ENCODE results near the gene CIDEB. TPM values are rescaled to one million over a fixed set of nuclear protein-coding genes. Genes with fewer than 3 reads are reported as not detected.
A peak's percentile ranks its signal among the peaks of the same experiment; 100 is the strongest.

Gene CIDEB
- total and polyA plus RNA-seq, 9 of the 15 experiments (the other 6 are each of a cell fraction or from before 2014, with no cell fraction given) = 0.03 to 0.35 (median 0.09) TPM; not detected in 3

DNA sequence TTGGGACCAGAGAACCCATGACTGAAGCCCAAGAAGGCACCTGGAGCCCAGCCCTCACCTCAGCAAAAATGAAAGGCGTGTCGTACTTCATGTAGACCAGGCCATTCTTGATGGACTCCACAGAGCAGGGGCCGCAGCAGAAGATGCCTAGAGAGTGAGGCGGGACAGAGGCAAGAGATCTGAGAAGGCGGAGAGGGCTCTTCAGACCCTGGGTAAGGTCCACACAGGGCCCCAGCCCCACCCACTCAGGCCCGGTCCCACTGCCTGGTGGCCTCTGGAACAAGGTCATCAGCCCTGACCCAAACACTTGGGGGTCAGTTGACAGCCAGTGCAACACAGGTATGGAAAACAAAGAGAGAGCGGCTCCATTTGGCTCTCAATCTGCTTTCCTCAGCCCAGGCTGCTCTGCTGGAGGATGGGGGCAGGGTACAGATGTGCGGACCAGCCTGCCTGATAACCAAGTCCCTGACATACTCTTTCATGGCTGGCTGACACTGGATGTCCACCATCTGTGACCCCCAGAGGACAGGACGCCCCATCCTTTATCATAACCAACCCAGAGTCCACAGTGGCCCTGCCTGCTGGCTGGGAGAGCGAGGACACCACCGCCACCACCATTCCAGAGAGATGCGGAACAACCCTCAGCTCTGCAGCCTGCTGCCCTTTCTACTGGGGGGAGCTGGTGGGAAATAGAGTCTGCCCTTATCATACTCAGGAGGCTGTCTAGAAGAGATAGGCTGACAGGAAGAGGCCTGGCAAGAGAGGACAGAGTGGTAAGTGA, 51.7 kb downstream of the CIDEB start (continued):
- TF ChIP-seq, protein P1, sequence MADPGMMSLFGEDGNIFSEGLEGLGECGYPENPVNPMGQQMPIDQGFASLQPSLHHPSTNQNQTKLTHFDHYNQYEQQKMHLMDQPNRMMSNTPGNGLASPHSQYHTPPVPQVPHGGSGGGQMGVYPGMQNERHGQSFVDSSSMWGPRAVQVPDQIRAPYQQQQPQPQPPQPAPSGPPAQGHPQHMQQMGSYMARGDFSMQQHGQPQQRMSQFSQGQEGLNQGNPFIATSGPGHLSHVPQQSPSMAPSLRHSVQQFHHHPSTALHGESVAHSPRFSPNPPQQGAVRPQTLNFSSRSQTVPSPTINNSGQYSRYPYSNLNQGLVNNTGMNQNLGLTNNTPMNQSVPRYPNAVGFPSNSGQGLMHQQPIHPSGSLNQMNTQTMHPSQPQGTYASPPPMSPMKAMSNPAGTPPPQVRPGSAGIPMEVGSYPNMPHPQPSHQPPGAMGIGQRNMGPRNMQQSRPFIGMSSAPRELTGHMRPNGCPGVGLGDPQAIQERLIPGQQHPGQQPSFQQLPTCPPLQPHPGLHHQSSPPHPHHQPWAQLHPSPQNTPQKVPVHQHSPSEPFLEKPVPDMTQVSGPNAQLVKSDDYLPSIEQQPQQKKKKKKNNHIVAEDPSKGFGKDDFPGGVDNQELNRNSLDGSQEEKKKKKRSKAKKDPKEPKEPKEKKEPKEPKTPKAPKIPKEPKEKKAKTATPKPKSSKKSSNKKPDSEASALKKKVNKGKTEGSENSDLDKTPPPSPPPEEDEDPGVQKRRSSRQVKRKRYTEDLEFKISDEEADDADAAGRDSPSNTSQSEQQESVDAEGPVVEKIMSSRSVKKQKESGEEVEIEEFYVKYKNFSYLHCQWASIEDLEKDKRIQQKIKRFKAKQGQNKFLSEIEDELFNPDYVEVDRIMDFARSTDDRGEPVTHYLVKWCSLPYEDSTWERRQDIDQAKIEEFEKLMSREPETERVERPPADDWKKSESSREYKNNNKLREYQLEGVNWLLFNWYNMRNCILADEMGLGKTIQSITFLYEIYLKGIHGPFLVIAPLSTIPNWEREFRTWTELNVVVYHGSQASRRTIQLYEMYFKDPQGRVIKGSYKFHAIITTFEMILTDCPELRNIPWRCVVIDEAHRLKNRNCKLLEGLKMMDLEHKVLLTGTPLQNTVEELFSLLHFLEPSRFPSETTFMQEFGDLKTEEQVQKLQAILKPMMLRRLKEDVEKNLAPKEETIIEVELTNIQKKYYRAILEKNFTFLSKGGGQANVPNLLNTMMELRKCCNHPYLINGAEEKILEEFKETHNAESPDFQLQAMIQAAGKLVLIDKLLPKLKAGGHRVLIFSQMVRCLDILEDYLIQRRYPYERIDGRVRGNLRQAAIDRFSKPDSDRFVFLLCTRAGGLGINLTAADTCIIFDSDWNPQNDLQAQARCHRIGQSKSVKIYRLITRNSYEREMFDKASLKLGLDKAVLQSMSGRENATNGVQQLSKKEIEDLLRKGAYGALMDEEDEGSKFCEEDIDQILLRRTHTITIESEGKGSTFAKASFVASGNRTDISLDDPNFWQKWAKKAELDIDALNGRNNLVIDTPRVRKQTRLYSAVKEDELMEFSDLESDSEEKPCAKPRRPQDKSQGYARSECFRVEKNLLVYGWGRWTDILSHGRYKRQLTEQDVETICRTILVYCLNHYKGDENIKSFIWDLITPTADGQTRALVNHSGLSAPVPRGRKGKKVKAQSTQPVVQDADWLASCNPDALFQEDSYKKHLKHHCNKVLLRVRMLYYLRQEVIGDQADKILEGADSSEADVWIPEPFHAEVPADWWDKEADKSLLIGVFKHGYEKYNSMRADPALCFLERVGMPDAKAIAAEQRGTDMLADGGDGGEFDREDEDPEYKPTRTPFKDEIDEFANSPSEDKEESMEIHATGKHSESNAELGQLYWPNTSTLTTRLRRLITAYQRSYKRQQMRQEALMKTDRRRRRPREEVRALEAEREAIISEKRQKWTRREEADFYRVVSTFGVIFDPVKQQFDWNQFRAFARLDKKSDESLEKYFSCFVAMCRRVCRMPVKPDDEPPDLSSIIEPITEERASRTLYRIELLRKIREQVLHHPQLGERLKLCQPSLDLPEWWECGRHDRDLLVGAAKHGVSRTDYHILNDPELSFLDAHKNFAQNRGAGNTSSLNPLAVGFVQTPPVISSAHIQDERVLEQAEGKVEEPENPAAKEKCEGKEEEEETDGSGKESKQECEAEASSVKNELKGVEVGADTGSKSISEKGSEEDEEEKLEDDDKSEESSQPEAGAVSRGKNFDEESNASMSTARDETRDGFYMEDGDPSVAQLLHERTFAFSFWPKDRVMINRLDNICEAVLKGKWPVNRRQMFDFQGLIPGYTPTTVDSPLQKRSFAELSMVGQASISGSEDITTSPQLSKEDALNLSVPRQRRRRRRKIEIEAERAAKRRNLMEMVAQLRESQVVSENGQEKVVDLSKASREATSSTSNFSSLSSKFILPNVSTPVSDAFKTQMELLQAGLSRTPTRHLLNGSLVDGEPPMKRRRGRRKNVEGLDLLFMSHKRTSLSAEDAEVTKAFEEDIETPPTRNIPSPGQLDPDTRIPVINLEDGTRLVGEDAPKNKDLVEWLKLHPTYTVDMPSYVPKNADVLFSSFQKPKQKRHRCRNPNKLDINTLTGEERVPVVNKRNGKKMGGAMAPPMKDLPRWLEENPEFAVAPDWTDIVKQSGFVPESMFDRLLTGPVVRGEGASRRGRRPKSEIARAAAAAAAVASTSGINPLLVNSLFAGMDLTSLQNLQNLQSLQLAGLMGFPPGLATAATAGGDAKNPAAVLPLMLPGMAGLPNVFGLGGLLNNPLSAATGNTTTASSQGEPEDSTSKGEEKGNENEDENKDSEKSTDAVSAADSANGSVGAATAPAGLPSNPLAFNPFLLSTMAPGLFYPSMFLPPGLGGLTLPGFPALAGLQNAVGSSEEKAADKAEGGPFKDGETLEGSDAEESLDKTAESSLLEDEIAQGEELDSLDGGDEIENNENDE (IDR thresholded peaks at IDR 0.05; ENCODE audit: low read depth, low read length) = no peak
- TF ChIP-seq, protein P2, sequence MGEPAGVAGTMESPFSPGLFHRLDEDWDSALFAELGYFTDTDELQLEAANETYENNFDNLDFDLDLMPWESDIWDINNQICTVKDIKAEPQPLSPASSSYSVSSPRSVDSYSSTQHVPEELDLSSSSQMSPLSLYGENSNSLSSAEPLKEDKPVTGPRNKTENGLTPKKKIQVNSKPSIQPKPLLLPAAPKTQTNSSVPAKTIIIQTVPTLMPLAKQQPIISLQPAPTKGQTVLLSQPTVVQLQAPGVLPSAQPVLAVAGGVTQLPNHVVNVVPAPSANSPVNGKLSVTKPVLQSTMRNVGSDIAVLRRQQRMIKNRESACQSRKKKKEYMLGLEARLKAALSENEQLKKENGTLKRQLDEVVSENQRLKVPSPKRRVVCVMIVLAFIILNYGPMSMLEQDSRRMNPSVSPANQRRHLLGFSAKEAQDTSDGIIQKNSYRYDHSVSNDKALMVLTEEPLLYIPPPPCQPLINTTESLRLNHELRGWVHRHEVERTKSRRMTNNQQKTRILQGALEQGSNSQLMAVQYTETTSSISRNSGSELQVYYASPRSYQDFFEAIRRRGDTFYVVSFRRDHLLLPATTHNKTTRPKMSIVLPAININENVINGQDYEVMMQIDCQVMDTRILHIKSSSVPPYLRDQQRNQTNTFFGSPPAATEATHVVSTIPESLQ (CRISPR knock-in tag; IDR thresholded peaks at IDR 0.05) = no peak
- TF ChIP-seq RFX7 (CRISPR knock-in tag; IDR thresholded peaks at IDR 0.05) (no peak), PHB2 (IDR thresholded peaks at IDR 0.05; ENCODE audit: low read depth) (peak; percentile 75; the same call in 1 of the 2 replicates), SRSF1 (IDR thresholded peaks at IDR 0.05; ENCODE audit: low read depth, low read length) (no peak), SMAD4 (CRISPR knock-in tag; conservative IDR thresholded peaks at IDR 0.05) (peak; percentile 93), RBBP5 (IDR thresholded peaks at IDR 0.05; ENCODE audit: borderline replicate concordance, insufficient read depth, low read length, poor library complexity, severe bottlenecking) (no peak), HDAC6 (IDR thresholded peaks at IDR 0.05; ENCODE audit: low read depth, low read length) (no peak), SLC30A9 (CRISPR knock-in tag; IDR thresholded peaks at IDR 0.05) (no peak), BCL6 (CRISPR knock-in tag; IDR thresholded peaks at IDR 0.05) (no peak), RNF2 (IDR thresholded peaks at IDR 0.05) (peak; percentile 75), ZNF830 (CRISPR knock-in tag; IDR thresholded peaks at IDR 0.05) (no peak)
- TF ChIP-seq, protein P3, sequence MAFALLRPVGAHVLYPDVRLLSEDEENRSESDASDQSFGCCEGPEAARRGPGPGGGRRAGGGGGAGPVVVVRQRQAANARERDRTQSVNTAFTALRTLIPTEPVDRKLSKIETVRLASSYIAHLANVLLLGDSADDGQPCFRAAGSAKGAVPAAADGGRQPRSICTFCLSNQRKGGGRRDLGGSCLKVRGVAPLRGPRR (CRISPR knock-in tag; IDR thresholded peaks at IDR 0.05) = no peak

Data from K562 (cell line).